GM19397 (cell line): Measurements from ENCODE around the gene NNAT.

Experiments used
- ATAC-seq: cut with Tn5 transposase; IDR thresholded peaks from one replicate; pipeline ENCODE4 v1.9.1; 2021; ENCODE audit warnings: mild to moderate bottlenecking, moderate library complexity; ENCODE audit not compliant: unreplicated experiment

Gene NNAT

GRCh38 chr20:37501940-37502339 is 19.1 kb upstream of the NNAT start:
- no peak for ATAC-seq

- no peak for ATAC-seq
Observed at GRCh38 chr20:37502654-37503053, 18.4 kb upstream of the NNAT start.

GRCh38 chr20:37503256-37503927 is 17.7 kb upstream of the NNAT start:
- ATAC-seq = no peak

- no peak for ATAC-seq
Observed at GRCh38 chr20:37504404-37505096, 16.5 kb upstream of the NNAT start.

GRCh38 chr20:37505263-37506151 is 15.5 kb upstream of the NNAT start:
- ATAC-seq = no peak

- no peak for ATAC-seq
Observed at GRCh38 chr20:37506152-37506725, 14.8 kb upstream of the NNAT start.

- ATAC-seq = no peak
Observed at GRCh38 chr20:37510226-37510625, 10.8 kb upstream of the NNAT start.

- ATAC-seq = no peak
Observed at GRCh38 chr20:37511610-37512275, 9.3 kb upstream of the NNAT start.

- no peak for ATAC-seq
Observed at GRCh38 chr20:37513779-37514359, 7.2 kb upstream of the NNAT start.

GRCh38 chr20:37515876-37516275 is 5.2 kb upstream of the NNAT start:
- ATAC-seq = no peak

- no peak for ATAC-seq
Observed at GRCh38 chr20:37516811-37517750, 4.0 kb upstream of the NNAT start.

- ATAC-seq = no peak
Observed at GRCh38 chr20:37518059-37518458, 3.0 kb upstream of the NNAT start.

GRCh38 chr20:37518606-37519507 is 2.2 kb upstream of the NNAT start:
- no peak for ATAC-seq

- ATAC-seq = no peak
Observed at GRCh38 chr20:37519508-37520418, 1.3 kb upstream of the NNAT start.

GRCh38 chr20:37520419-37520955 is 563 bp upstream of the NNAT start:
- no peak for ATAC-seq

- no peak for ATAC-seq
Observed at GRCh38 chr20:37522260-37523011, 1.4 kb downstream of the NNAT start.
